ENCODE data around the gene KSR1.

DNA sequence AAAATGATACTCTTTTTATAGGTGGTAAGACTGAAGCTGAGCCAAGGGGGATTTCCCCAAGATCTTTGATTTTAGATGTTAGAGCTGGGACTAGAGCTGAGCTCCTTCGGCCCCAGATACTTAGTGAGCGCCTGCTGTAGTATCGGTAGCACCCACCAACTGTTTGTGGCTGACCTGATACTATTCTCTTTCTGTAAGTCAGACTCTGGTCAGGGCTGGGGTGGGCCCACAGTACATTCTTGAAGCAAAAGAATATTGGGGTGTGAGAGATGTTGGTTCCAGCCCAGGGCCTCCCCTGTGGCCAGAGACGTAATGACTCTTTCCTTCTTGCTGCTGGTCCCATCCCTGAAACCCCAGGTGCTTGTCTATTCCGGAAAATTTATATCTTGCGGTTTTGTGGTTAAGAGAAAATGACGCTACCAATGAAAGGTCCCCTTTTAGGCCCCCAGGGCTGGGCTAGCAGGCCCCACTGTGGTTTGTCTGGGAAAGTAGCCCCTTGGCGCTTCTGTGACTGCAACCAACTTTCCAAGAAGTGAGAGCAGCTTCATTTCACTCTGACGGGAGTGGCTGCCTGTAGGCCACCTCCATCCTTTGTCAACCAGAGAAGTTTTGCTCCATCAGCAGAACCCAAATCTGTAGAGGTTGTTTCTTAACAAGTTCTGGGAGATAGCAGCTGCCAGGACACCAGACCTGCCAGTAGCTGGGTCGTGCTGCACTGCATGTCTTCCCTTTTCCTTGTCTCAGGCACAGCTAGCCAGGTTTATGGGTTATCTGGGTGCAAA, 88.3 kb downstream of the KSR1 start:
- no peak for TF ChIP-seq POLR2A (IDR thresholded peaks at IDR 0.05)
- TF ChIP-seq, protein P1, sequence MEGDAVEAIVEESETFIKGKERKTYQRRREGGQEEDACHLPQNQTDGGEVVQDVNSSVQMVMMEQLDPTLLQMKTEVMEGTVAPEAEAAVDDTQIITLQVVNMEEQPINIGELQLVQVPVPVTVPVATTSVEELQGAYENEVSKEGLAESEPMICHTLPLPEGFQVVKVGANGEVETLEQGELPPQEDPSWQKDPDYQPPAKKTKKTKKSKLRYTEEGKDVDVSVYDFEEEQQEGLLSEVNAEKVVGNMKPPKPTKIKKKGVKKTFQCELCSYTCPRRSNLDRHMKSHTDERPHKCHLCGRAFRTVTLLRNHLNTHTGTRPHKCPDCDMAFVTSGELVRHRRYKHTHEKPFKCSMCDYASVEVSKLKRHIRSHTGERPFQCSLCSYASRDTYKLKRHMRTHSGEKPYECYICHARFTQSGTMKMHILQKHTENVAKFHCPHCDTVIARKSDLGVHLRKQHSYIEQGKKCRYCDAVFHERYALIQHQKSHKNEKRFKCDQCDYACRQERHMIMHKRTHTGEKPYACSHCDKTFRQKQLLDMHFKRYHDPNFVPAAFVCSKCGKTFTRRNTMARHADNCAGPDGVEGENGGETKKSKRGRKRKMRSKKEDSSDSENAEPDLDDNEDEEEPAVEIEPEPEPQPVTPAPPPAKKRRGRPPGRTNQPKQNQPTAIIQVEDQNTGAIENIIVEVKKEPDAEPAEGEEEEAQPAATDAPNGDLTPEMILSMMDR (IDR thresholded peaks at IDR 0.05) = no peak
